Measurements from ENCODE around the gene NSD2.

DNA sequence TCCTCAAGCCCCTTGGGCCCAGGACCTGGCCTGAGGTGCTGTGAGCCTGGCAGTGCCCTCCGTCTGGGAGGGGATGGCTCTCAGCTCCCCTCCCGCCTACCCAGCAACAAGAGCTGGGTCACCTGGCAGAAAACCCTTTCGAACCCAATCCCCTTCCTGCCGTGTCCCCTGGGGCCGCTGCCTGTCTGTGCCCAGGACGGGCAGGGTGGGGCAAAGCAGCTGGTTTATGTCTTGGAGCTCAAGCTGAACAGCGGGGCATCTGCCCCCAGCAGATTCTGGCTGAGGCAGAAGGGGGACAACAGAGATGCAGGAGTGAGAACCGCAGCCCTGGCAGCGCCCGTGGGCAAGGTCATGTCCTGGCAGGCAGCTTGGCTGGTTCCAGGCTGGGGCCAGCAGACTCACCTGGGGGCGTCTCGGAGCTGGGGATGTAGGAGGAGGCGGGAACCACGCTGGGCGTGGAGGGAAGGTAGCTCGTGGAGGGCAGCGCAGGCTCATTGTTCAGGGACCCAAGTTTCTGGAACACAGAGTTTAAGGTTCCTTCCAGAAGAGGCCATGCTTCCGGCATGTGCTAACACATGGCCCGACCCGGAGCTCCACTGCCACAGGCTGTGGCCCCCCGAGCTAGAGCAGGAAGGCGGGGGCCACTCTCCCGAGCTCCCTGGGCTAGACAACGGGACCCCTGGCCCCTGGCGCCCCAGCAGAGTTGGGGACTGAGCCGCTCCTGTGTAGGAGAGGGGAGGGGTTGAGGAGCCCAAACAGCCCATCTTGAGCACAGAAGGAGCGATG is 113.4 kb downstream of the NSD2 start:
- TF ChIP-seq, protein P1, sequence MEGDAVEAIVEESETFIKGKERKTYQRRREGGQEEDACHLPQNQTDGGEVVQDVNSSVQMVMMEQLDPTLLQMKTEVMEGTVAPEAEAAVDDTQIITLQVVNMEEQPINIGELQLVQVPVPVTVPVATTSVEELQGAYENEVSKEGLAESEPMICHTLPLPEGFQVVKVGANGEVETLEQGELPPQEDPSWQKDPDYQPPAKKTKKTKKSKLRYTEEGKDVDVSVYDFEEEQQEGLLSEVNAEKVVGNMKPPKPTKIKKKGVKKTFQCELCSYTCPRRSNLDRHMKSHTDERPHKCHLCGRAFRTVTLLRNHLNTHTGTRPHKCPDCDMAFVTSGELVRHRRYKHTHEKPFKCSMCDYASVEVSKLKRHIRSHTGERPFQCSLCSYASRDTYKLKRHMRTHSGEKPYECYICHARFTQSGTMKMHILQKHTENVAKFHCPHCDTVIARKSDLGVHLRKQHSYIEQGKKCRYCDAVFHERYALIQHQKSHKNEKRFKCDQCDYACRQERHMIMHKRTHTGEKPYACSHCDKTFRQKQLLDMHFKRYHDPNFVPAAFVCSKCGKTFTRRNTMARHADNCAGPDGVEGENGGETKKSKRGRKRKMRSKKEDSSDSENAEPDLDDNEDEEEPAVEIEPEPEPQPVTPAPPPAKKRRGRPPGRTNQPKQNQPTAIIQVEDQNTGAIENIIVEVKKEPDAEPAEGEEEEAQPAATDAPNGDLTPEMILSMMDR (IDR thresholded peaks at IDR 0.05; ENCODE audit: borderline replicate concordance, extremely low read depth, low read length, poor library complexity, severe bottlenecking): no peak
- no peak for TF ChIP-seq EZH2 (IDR thresholded peaks at IDR 0.05; ENCODE audit: borderline replicate concordance, low read depth, low read length, severe bottlenecking)

Measured in DND-41 (cell line).